ENCODE data around the gene DOP1B. TPM values are rescaled to one million over a fixed set of nuclear protein-coding genes. Genes with fewer than 3 reads are reported as not detected.
A peak's percentile ranks its signal among the peaks of the same experiment; 100 is the strongest.
"Not testable (repeated sequence)": the region's sequence is repeated elsewhere in the genome, so short reads cannot be mapped to it uniquely, and the experiment has no call there.

The DOP1B gene
- total and polyA plus RNA-seq, 3 experiments from 2014 or later = 12.0 to 15.2 (median 12.1) TPM

DNA sequence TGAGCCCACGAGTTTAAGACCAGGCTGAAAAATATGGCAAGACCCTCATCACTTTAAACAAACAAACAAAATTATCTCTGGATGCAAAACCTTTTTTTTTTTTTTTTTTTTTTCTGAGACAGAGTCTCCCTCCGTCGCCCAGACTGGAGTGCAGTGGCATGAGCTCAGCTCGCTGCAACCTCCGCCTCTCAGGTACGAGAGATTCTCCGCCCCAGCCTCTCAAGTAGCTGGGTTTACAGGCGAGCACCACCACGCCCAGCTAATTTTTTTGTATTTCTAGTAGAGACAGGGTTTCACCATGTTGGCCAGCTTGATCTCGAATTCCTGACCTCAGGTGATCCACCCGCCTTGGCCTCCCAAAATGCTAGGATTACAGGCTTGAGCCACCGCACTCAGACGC is 16.8 kb upstream of the DOP1B start:
- POLR2A ChIA-PET = not testable (repeated sequence)

DNA sequence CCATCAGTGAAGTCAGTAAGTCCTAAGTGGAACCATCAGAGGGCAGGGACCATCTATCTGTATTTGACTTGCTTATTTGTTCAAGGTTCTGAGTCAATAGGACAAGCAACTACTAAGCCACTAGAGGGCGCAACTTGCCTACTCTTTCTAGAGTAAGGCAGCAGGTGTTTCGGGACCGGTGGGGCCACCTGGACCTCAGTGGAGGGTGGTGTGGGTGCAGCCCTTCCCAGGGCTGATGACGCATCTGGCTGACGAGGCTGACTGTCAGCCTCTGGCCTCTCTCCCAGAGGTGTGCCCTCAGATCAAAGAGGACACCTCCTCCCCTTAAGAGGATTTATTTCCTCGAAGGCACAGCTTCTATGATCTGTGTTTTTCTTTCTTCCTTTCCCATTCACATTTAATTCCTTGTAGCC is 15.1 kb upstream of the DOP1B start:
- Mint-ChIP-seq H3K9me3 (no peaks in the 10 kb centered on the region), H3K4me3 (peak overlapping the region in 2 of 7 donors; percentile 11 to 25), H3K27me3 (no peaks in the 10 kb centered on the region), H3K4me1 (peaks cover 19 to 25% (median 22%) of the 10 kb centered on the region in 3 donors), H3K27ac (peak overlapping the region; percentile 40 to 85 (median 66)), H3K36me3 (peaks cover 0 to 3% (median 2%) of the 10 kb centered on the region in 3 donors)
- CTCF ChIA-PET = interaction anchor here (0.8 to 7.3 kb wide), 16 partner anchors 9 to 189 kb away, joined by 3 to 34 read pairs (median 5); partner anchors contain the start of gene DOP1B
- peak; percentile 79 to 89 (median 84) for DNase-seq
- Histone ChIP-seq H3K9me3 (ENCODE audit: low read length) (no peaks in the 10 kb centered on the region), H3K4me3 (ENCODE audit: low read length) (no peak overlapping the region), H3K36me3 (ENCODE audit: insufficient read depth, low read length) (no peaks in the 10 kb centered on the region), H3K4me1 (ENCODE audit: insufficient read depth, low read length) (peaks cover 26% of the 10 kb centered on the region), H3K27ac (ENCODE audit: low read depth, low read length) (no peak overlapping the region), H3K27me3 (ENCODE audit: insufficient read depth, low read length, poor library complexity, severe bottlenecking) (no peaks in the 10 kb centered on the region)
- POLR2A ChIA-PET = interaction anchor here (0.7 kb wide), 2 partner anchors 44 to 1334 kb away, joined by 6 to 7 read pairs; no protein-coding TSS in a partner anchor

More for the DNA sequence above, 16.8 kb upstream of the DOP1B start:
- H3K27me3 ChIP-seq (ENCODE audit: insufficient read depth, low read length, poor library complexity, severe bottlenecking); H3K4me3 ChIP-seq (ENCODE audit: low read length); H3K9me3 ChIP-seq (ENCODE audit: low read length); H3K27ac ChIP-seq (ENCODE audit: low read depth, low read length); DNase-seq; H3K27me3 Mint-ChIP-seq; H3K9me3 Mint-ChIP-seq; H3K4me3 Mint-ChIP-seq; H3K27ac Mint-ChIP-seq; H3K36me3 ChIP-seq (ENCODE audit: insufficient read depth, low read length); H3K36me3 Mint-ChIP-seq: not testable (repeated sequence)
- peaks cover 17 to 20% (median 18%) of the 10 kb centered on the region in 3 donors for H3K4me1 Mint-ChIP-seq
- CTCF ChIA-PET = interaction anchor here (0.8 to 7.3 kb wide), 9 partner anchors 11 to 189 kb away, joined by 3 to 34 read pairs (median 7); no protein-coding TSS in a partner anchor
- H3K4me1 ChIP-seq (ENCODE audit: insufficient read depth, low read length) = peaks cover 14% of the 10 kb centered on the region

DNA sequence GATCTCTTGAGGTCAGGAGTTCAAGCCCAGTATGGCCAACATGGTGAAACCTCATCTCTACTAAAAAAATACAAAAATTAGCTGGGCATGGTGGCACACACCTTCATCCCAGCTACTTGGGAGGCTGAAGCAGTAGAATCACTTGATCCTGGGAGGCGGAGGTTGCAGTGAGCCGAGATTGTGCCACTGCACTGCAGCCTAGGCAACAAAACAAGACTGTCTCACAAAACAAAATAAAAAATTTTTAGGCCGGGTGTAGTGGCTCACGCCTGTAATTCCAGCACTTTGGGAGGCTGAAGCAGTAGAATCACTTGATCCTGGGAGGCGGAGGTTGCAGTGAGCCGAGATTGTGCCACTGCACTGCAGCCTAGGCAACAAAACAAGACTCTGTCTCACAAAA is 12.4 kb upstream of the DOP1B start:
- peaks cover 25% of the 10 kb centered on the region for H3K4me1 ChIP-seq (ENCODE audit: insufficient read depth, low read length)
- POLR2A ChIA-PET; H3K27ac ChIP-seq (ENCODE audit: low read depth, low read length); H3K9me3 Mint-ChIP-seq; H3K27me3 Mint-ChIP-seq; H3K27me3 ChIP-seq (ENCODE audit: insufficient read depth, low read length, poor library complexity, severe bottlenecking); H3K4me3 Mint-ChIP-seq; DNase-seq; H3K36me3 ChIP-seq (ENCODE audit: insufficient read depth, low read length); H3K4me3 ChIP-seq (ENCODE audit: low read length); H3K36me3 Mint-ChIP-seq; H3K9me3 ChIP-seq (ENCODE audit: low read length): not testable (repeated sequence)
- CTCF ChIA-PET = interaction anchor here (1.5 to 7.3 kb wide), 3 partner anchors 9 to 186 kb away, joined by 5 to 34 read pairs (median 26); no protein-coding TSS in a partner anchor
- peak overlapping the region in 1 of 8 donors; percentile 46 for H3K27ac Mint-ChIP-seq
- peaks cover 22 to 26% (median 23%) of the 10 kb centered on the region in 3 donors for H3K4me1 Mint-ChIP-seq

DNA sequence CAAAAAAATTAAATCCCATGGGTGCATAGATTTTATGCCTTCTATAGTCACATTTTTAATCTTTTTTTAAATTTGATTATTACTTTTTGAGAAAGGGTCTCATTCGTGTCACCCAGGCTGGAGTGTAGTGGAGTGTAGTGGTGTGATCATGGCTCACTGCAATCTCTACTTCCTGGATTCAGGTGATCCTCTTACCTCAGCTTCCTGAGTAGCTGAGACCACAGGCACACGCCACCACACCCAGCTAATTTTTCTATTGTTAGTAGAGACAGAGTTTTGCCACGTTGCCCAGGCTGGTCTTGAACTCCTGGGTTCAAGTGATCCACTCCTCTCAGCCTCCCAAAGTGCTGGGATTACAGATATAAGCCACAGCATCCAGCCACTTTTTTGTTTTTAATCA is 11.4 kb upstream of the DOP1B start:
- CTCF ChIA-PET = interaction anchor here (0.6 to 7.3 kb wide), 3 partner anchors 20 to 185 kb away, joined by 3 to 34 read pairs (median 26); no protein-coding TSS in a partner anchor
- POLR2A ChIA-PET = no interaction called here
- no peaks in the 10 kb centered on the region for H3K9me3 Mint-ChIP-seq
- Histone ChIP-seq H3K27ac (ENCODE audit: low read depth, low read length) (no peak overlapping the region), H3K9me3 (ENCODE audit: low read length) (no peaks in the 10 kb centered on the region), H3K36me3 (ENCODE audit: insufficient read depth, low read length) (no peaks in the 10 kb centered on the region), H3K27me3 (ENCODE audit: insufficient read depth, low read length, poor library complexity, severe bottlenecking) (no peaks in the 10 kb centered on the region), H3K4me3 (ENCODE audit: low read length) (no peak overlapping the region), H3K4me1 (ENCODE audit: insufficient read depth, low read length) (peaks cover 33% of the 10 kb centered on the region)
- H3K4me1 Mint-ChIP-seq = peaks cover 28 to 35% (median 31%) of the 10 kb centered on the region in 3 donors
- H3K36me3 Mint-ChIP-seq = no peaks in the 10 kb centered on the region
- peak overlapping the region in 5 of 7 donors; percentile 37 to 57 (median 50) for H3K4me3 Mint-ChIP-seq
- no peak for DNase-seq
- H3K27ac Mint-ChIP-seq = peak overlapping the region in 6 of 8 donors; percentile 20 to 73 (median 44)
- H3K27me3 Mint-ChIP-seq = peaks cover 0 to 1% of the 10 kb centered on the region in 2 donors

DNA sequence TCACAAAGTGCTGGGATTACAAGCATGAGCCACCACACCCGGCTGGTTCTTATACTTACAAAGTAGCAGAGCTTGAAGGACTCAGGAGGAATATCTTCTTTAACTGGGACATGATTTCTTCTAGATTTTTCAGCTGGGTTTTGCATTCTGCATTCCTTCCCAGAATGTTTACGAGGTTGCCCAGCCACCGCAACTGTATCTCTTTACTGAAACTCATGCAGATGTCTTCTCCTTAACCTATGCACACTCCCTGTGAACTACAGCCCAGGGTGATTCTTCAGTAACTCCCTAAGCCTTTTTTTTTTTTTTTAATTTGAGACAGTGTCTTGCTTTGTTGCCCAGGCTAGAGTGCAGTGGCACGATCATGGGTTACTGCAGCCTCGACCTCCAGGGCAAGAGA is 8.7 kb upstream of the DOP1B start:
- Histone ChIP-seq H3K36me3 (ENCODE audit: insufficient read depth, low read length) (no peaks in the 10 kb centered on the region), H3K27ac (ENCODE audit: low read depth, low read length) (no peak overlapping the region), H3K9me3 (ENCODE audit: low read length) (no peaks in the 10 kb centered on the region), H3K27me3 (ENCODE audit: insufficient read depth, low read length, poor library complexity, severe bottlenecking) (no peaks in the 10 kb centered on the region), H3K4me3 (ENCODE audit: low read length) (no peak overlapping the region), H3K4me1 (ENCODE audit: insufficient read depth, low read length) (peaks cover 29% of the 10 kb centered on the region)
- Mint-ChIP-seq H3K9me3 (no peaks in the 10 kb centered on the region), H3K4me3 (no peak overlapping the region), H3K4me1 (peaks cover 21 to 31% (median 24%) of the 10 kb centered on the region in 3 donors), H3K36me3 (no peaks in the 10 kb centered on the region), H3K27me3 (peaks cover 0 to 1% of the 10 kb centered on the region in 2 donors), H3K27ac (peak overlapping the region in 1 of 8 donors; percentile 45)
- ChIA-PET CTCF (interaction anchor here (1.6 kb wide), 1 partner anchor 62 kb away, joined by 5 read pairs; no protein-coding TSS in a partner anchor), POLR2A (no interaction called here)
- no peak for DNase-seq

DNA sequence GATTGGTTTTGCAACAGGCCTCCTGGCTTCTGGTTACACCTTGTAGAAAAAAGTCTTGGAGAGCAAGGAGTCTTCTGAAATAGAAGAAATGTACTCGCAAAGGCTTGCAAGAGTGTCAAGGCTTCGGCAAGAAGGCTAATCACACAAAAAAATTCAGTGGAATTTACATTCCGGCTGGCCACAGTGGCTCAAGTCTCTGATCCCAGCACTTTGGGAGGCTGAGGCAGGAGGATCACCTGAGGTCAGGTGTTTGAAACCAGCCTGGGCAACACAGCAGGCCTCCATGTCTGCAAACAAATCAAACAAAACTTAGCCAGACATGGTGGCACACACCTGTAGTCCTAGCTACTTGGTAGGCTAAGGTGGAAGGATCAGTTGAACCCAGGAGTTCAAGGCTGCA is 7.7 kb upstream of the DOP1B start:
- H3K4me1 Mint-ChIP-seq = peaks cover 26 to 35% (median 30%) of the 10 kb centered on the region in 3 donors
- CTCF ChIA-PET = no interaction called here
- peaks cover 0 to 1% of the 10 kb centered on the region in 2 donors for H3K27me3 Mint-ChIP-seq
- H3K9me3 ChIP-seq (ENCODE audit: low read length) = no peaks in the 10 kb centered on the region
- no peak overlapping the region for H3K4me3 Mint-ChIP-seq
- H3K27ac Mint-ChIP-seq = no peak overlapping the region
- no peak for DNase-seq
- no peaks in the 10 kb centered on the region for H3K36me3 ChIP-seq (ENCODE audit: insufficient read depth, low read length)
- POLR2A ChIA-PET = no interaction called here
- no peaks in the 10 kb centered on the region for H3K9me3 Mint-ChIP-seq
- H3K4me1 ChIP-seq (ENCODE audit: insufficient read depth, low read length) = peaks cover 34% of the 10 kb centered on the region
- no peak overlapping the region for H3K27ac ChIP-seq (ENCODE audit: low read depth, low read length)
- no peaks in the 10 kb centered on the region for H3K36me3 Mint-ChIP-seq
- no peak overlapping the region for H3K4me3 ChIP-seq (ENCODE audit: low read length)
- no peaks in the 10 kb centered on the region for H3K27me3 ChIP-seq (ENCODE audit: insufficient read depth, low read length, poor library complexity, severe bottlenecking)

DNA sequence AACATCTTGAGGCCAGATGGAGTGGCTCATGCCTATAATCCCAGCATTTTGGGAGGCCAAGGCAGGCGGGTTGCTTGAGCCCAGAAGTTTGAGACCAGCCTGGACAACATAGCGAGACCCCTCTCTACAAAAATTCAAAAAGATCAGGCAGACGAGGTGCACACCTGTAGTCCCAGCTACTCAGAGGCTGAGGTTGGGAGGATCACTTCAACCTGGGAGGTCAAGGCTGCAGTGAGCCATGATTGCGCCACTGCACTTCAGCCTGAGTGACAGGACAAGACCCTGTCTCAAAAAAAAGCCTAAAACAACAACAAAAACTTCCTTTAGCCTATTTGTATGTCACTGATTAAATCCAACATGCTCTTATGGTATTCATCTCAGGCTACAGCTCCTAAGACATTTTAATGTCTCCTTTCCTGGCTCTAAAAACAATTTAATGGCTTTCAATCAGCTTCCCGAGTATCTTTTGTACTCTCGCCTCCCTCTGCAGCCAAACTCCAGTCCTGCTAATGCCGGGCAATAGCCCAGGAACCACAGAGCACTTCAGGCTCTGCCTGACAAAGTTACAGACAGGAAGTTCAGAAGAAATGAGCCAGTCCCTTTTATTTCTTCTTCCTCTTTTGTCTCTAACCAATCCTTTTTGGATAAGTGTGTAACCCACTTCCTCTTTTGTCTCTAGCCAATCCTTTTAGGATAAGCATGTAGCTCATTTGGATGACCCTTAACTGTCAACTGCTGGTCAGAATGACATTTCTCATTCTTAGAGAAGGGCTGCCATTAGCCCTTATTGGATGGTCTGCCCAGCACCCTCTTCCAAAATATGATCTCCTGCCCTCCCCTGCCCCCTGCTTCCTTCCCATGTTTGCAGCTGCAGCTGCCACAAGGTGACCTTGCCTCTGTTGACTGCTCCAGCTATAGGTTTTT is 6.6 kb upstream of the DOP1B start:
- ChIA-PET CTCF (interaction anchor here (1.2 to 2.7 kb wide), 6 partner anchors 8 to 181 kb away, joined by 4 to 13 read pairs (median 6); partner anchors contain the start of gene MORC3), POLR2A (interaction anchor here (0.6 kb wide), 1 partner anchor 1101 kb away, joined by 5 read pairs; no protein-coding TSS in a partner anchor)
- H3K27ac Mint-ChIP-seq = peak overlapping the region in 7 of 8 donors; percentile 40 to 88 (median 76)
- H3K4me3 Mint-ChIP-seq = peak overlapping the region in 2 of 7 donors; percentile 18 to 50
- H3K27me3 Mint-ChIP-seq = peaks cover 0 to 1% of the 10 kb centered on the region in 2 donors
- Histone ChIP-seq H3K4me1 (ENCODE audit: insufficient read depth, low read length) (peaks cover 35% of the 10 kb centered on the region), H3K27ac (ENCODE audit: low read depth, low read length) (peak overlapping the region; percentile 33), H3K4me3 (ENCODE audit: low read length) (no peak overlapping the region), H3K36me3 (ENCODE audit: insufficient read depth, low read length) (no peaks in the 10 kb centered on the region), H3K9me3 (ENCODE audit: low read length) (no peaks in the 10 kb centered on the region), H3K27me3 (ENCODE audit: insufficient read depth, low read length, poor library complexity, severe bottlenecking) (no peaks in the 10 kb centered on the region)
- no peaks in the 10 kb centered on the region for H3K9me3 Mint-ChIP-seq
- H3K4me1 Mint-ChIP-seq = peaks cover 24 to 34% (median 31%) of the 10 kb centered on the region in 3 donors
- H3K36me3 Mint-ChIP-seq = no peaks in the 10 kb centered on the region
- DNase-seq = no peak

Data from CD8-positive, alpha-beta memory T cell (primary cell).